HG03558 (cell line): ENCODE data around the gene HIVEP3.

Experiments used
- ATAC-seq: cut with Tn5 transposase; IDR thresholded peaks from one replicate; pipeline ENCODE4 v1.9.1; 2021; ENCODE audit warnings: moderate number of reproducible peaks; ENCODE audit not compliant: unreplicated experiment; ENCODE audit errors: extremely low read depth

Gene HIVEP3

GRCh38 chr1:41627491-41628280 is 291.0 kb downstream of the HIVEP3 start:
- ATAC-seq, result no peak

DNA sequence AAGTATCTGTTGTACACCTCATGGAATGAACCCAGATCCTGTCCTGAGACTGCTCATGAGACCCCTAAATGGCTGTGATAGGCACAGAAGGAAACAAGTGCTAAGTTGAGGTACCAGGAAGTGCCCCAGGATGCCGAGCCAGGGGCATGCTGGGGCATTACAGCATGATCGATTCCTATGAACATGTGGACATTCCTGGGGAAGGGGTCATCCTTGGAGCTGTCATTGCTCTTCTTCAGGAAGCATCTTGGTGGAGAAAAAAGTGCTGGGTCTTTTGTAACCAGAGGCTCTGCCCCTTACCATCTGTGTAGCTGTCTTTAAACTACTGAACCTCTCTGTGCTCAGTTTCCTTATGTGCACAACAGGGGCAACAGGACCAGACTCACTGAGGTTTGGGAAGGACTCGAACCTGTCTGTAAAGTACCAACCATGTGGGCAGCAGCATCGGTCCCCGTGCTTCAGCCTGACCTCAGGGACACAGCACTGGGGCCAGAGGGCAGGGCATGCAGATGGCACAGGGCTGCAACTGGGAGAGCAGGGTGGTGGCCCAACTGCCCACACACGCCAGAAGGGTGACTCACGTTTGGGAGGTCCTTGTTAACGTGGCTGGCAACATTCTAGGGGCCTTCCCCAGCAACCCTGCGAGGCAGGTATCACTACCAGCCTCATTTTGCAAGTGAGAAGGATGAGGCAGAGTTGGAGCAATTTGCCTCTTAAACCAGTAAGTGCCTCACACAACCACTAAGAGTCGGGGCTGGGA is 291.9 kb downstream of the HIVEP3 start:
- no peak for ATAC-seq

GRCh38 chr1:41626146-41626545 is 292.6 kb downstream of the HIVEP3 start:
- no peak for ATAC-seq

GRCh38 chr1:41623736-41624135 is 295.0 kb downstream of the HIVEP3 start:
- no peak for ATAC-seq

- peak; percentile 33 for ATAC-seq
These were observed 295.6 kb downstream of the HIVEP3 start for GRCh38 chr1:41622859-41623732.

- no peak for ATAC-seq
These were observed 296.3 kb downstream of the HIVEP3 start for GRCh38 chr1:41622402-41622801.

- ATAC-seq, result no peak
These were observed 296.9 kb downstream of the HIVEP3 start for GRCh38 chr1:41621791-41622190.

DNA sequence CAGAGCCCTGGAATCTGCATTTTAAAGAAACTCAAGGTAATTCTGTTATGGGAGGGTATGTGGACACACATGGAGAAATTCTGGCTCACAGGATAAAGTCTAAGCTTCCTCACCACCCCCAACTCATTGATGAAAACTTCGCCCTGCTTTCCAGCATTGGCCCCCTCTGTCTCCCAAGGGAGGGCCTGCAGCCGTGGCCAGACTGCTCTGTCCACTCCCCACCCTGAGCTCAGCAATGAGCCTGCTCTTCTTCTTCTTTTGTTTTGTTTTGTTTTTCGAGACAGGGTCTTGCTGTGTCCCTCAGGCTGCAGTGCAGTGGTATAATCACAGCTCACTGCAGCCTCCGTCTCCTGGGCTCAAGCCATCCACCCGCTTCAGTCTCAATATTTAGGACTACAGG is 297.5 kb downstream of the HIVEP3 start:
- no peak for ATAC-seq

DNA sequence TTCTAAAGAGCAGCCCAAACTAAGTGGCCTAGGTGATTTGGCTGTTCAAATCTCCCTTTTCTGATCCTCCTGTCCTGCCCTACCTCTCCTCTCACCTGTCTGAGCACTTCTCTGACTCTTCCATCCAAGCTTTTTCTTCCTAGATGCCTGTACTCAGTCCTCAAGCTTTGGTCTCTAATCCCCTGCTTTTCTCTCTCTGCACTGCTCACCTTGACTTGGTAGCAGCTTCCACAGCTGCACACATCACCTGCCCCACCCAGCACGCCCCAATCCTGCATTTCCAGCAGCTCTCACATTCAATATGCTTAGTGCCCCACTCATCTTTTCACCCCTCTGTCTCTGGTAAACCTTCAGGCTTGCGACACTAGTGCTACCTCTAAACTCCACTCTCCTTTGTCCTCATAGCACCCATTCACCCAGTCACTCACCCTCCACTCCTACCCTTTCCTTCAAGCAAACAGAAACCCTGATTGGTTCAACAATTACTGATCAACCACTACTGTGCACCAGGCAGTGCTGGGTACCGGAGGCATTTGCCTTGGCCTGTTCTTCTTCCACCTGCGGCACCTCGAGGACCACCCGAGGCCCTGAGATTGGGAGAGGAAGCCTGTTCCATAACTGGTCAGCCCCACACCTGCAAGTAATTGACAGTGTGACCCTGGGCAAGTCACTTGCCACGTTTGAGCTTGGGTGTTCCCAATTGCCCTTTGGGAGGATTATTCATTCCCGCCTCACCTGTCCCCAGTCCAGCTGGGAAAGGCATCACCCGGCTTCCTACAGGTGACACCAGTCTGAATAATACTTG is 298.2 kb downstream of the HIVEP3 start:
- no peak for ATAC-seq

DNA sequence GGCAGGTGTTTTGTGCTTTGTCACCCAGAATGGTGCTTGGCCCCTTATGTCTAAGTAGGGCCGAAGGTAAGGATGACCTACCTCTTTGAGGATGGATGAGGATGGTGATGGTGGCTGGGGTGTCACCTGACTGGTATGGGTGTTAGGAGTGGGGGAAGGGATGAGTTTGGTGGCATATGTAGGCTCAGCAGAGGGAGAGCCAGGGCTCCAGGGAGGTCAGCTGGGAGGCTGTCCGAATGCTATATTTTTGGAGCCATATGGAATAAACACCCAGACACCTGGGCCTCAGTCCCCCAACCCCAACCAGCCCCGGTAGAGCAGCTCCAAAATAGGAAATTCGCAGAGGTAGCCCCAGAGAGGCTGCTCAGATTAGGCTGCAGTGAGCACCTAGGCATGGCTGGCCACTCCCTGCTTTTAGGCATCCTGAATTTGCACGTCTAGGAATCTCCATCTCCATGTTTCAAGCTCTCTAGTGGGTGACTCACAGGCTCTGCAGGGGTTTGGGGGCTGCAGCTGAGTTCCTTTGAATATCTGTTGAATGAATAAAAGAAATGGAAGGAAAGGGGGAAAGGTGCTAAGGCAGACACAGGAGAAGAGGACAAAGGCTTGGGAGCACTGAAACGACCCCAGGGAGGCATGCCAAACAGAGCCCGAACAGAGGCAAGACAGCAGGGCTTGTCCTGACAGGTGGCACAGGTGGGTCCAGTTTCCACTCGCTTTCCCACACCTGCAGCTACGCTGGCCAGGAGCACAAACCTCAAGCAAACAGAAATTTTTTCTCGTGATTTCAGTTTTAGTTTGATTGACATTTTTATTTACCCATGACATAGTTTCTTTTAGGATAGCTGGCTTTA is 299.0 kb downstream of the HIVEP3 start:
- ATAC-seq, result no peak

- no peak for ATAC-seq
These were observed 299.9 kb downstream of the HIVEP3 start for GRCh38 chr1:41618871-41619270.

DNA sequence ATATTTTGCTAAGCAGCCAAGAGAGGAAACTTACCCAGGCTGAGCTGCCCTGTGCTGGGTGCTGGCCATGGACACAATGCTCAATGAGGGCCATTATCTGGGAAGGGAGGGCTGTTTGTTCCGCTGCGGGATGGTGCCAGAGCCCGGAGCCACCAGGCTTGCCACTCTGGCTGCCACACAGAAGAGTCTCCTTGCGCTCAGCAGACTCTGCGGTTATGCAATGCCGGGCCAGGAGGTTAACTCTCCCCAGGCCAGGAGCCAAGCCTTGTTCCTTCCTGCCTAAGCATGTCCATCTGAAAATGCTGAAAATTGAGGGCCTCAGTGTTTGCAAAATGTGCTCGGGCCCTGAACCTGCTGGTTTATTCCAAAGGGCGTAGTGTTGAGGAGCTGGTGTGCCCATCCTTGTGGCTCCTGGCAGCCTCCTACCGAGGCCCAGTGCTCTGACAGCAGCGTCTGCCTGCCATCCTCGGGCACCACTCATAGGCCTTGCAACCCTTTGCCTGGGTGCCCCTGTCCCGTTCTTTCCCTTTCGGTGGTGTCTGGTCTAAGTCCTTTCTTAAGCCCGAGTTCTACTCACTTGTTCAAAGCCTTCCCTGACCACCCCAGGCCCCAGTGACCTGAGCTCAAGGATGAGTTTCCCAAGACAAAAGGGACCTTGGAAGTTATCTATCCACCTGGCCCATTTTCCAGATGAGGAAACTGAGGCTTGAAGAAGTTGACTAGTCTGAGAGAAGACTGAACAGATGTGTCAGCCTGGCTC is 300.5 kb downstream of the HIVEP3 start:
- no peak for ATAC-seq

DNA sequence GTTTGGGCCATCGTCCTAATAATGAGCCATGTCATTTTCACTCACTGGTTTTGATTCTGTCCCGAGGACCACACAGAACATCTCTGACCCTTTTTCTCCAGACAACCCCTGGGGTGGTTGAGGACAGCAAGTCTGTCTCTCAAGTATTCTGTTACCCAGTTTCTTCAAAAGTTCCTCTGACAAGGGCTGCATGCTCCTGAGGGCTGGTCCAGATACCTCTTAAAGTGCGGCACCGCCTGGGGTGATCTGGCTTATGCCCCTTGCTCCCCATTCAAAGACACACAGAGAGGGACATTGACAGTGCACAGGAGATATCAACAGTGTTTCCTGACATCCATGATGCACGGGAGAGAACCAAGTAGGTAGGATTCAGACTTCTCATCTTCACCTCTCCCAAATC is 301.4 kb downstream of the HIVEP3 start:
- ATAC-seq, result no peak

DNA sequence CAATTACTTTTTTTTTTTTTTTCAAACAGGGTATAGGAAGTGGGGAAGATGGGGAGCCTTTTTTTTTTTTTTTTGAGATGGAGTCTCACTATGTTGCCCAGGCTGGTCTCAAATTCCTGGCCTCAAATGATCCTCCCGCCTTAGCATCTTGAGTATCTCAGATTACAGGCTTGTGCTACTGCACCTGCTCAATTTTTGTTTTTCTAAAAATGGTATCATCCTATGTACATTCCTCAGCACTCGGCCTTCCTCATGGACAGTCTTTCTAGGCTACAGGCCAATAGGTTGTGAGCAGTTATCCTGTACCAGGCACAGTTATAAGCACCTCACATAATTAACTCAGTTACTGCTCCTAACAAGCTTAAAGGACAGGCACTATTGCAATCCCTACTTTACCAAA is 302.2 kb downstream of the HIVEP3 start:
- ATAC-seq, result no peak

GRCh38 chr1:41615981-41616380 is 302.7 kb downstream of the HIVEP3 start:
- ATAC-seq, result no peak

- no peak for ATAC-seq
These were observed 303.4 kb downstream of the HIVEP3 start for GRCh38 chr1:41615316-41615715.

GRCh38 chr1:41614818-41615217 is 303.9 kb downstream of the HIVEP3 start:
- no peak for ATAC-seq
